Measurements from ENCODE around the gene COL5A3.

The COL5A3 gene

DNA sequence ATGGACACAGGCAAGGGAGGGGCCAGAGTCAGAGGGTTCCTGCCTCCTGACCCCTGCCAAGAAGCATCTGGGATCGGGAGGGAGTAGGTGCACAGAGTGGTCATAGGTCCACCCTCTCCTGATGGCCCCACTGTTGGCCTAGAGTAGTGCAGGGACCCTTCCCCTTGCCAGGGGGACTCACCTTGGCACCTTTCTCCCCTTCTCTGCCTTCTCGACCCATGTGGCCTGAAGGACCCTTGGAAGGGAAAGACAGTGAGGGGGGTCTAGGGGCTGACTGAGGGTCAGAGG, 40.7 kb downstream of the COL5A3 start:
- no peak overlapping the region for H3K27ac ChIP-seq
- TF ChIP-seq, protein P1, sequence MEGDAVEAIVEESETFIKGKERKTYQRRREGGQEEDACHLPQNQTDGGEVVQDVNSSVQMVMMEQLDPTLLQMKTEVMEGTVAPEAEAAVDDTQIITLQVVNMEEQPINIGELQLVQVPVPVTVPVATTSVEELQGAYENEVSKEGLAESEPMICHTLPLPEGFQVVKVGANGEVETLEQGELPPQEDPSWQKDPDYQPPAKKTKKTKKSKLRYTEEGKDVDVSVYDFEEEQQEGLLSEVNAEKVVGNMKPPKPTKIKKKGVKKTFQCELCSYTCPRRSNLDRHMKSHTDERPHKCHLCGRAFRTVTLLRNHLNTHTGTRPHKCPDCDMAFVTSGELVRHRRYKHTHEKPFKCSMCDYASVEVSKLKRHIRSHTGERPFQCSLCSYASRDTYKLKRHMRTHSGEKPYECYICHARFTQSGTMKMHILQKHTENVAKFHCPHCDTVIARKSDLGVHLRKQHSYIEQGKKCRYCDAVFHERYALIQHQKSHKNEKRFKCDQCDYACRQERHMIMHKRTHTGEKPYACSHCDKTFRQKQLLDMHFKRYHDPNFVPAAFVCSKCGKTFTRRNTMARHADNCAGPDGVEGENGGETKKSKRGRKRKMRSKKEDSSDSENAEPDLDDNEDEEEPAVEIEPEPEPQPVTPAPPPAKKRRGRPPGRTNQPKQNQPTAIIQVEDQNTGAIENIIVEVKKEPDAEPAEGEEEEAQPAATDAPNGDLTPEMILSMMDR (conservative IDR thresholded peaks at IDR 0.05), result no peak

DNA sequence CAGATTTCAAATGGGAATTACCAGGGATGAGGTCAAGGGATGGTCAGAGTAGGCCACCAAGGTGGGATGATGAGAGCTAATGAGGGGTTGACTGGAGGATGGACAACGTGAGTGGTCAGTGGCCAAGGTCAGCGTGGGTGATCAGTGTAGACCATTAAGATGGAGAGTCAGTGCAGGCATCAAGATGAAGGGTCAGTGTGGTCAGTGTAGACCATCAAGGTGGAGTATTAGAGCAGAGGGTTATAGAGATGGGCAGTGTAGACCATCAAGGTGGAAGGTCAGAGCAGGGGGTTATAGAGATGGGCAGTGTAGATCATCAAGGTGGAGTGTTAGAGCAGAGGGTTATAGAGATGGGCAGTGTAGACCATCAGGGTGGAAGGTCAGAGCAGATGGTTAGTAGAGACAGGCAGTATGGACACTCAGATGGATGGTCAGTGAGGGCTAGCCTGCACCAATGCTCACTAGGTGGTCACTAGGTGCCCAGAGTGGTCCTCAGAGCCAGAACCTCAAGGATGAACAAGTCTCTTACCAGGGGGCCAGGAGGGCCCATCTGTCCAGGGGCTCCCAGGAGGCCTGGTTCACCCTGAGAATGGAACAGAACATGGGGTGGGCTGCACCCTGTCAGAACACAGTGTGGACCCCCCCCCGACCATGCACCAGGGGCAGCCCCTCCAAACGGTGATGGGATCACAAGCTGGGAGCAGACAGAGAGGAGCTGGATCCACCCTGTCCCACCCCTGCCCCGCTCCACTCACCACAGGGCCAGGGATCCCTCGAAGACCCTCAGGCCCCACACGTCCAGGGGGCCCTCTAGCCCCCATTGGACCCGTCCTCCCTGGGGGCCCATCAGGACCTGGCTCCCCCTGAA, 41.2 kb downstream of the COL5A3 start:
- TF ChIP-seq, protein P1 (conservative IDR thresholded peaks at IDR 0.05), result no peak

DNA sequence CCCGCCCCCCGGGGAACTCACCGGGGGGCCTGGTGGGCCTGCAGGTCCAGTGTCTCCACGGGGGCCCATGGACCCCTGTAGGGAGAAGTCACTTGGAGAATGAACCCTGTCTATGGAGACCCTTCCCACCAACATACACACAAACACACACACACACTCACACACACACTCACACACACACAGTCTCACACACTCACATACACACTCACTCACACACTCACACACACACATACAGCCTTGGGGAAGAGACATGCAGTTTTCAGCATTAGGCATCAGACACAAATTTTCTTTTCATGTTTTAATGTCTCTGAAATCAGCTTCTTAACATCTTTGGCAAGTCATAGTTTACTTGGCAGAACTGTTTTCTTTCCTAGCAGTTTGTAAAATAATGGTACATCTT, 43.0 kb downstream of the COL5A3 start:
- no peak overlapping the region for H3K27ac ChIP-seq
- TF ChIP-seq, protein P1 (conservative IDR thresholded peaks at IDR 0.05), result no peak

More for the DNA sequence above, 41.2 kb downstream of the COL5A3 start:
- H3K27ac ChIP-seq, result no peak overlapping the region

DNA sequence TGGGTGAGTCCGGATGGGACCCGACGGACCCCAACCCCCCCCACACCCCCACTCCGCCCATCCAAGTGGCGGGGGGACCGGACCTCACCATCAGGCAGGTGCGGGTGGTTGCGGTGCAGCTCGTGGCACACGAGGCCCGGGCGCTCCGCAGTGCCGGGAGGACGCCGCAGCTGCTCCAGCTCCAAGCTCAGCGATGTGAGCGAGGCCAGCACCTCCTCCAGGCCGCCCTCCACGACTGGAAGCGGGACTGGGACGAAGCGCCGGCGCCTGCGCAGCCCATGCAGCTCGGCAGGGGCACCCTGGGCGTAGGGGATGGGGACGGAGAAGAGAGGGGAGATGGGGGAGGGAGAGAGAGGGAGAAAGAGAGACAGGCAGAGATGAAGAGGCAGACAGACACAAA, 43.9 kb downstream of the COL5A3 start:
- H3K27ac ChIP-seq, result no peak overlapping the region
- TF ChIP-seq, protein P1 (conservative IDR thresholded peaks at IDR 0.05), result no peak

DNA sequence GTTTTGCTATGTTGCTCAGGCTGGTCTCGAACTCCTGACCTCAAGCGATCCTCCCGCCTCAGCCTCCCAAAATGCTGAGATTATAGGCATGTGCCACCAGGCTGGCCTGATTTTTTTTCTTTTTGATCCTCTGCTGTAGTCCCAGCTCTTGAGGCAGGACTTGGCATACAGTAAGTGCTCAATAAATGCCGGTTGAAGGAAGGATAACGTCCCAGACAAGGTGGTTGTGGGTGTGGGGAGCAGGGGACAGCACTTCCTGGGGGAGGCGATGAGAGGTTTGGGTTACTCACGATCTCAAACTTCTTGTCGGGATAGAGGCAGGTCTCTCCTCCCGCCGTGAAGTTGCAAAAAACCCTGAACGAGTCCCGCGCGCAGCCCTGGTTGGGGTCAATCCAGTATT, 44.3 kb downstream of the COL5A3 start:
- H3K27ac ChIP-seq, result no peak overlapping the region
- TF ChIP-seq, protein P1 (conservative IDR thresholded peaks at IDR 0.05), result no peak

DNA sequence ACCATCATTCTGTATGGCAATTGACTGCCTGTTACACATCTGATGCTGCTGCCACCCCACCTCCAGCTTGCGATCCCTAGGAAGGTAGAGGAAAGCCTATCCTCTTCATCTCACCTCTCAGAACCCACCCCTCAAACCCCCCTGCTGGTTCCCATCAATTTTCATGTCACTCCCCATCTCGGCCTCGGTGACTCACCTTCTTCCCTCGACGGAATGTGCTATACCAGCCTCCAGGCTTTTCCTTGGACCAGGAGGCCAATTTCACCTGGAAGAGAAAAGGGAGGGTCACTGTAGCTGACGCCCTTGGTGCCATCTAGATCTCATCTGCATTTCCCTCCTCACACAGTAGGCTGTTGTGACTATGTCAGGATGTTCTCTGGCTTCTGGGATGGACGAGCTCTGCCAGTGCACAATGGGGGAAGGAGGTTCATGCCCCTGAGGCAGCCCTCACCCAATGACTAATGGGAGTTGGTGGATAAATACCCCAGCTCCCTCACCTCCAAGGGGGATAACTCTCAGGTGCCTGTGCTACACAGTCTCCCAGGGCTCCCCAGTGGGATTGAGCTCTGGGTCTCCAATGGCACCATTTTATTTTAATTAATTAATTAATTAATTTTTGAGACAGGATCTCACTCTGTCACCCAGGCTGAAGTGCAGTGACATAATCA, 47.5 kb downstream of the COL5A3 start:
- TF ChIP-seq, protein P1 (conservative IDR thresholded peaks at IDR 0.05), result no peak
- no peak overlapping the region for H3K27ac ChIP-seq

DNA sequence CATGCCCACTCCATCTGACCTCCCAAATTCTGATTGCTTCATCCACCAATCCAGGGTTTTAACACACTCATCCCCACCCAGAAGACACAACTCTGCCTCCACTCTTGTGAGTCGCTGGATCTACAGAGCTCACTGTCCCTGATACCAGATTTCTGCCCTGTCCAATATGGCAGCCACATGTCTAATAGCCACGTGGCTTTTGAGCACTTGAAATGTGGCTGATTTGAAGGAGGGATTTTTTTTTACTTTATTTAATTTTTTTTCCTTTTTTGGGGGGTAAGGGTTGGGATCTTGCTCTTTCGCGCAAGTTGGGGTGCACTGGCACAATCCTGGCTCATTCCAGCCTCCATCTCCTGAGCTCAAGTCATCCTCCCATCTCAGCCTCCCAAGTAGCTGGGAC, 49.2 kb downstream of the COL5A3 start:
- TF ChIP-seq, protein P1 (conservative IDR thresholded peaks at IDR 0.05), result no peak
- no peak overlapping the region for H3K27ac ChIP-seq
